Loucy (cell line): ENCODE measurements around the gene MINK1.

Experiments
- H2AFZ ChIP-seq: fragments of 200-600 bp; sonication (generic); 2 replicates; pipeline ENCODE4 v1.6.0; 2016; ENCODE audit warnings: antibody characterized with exemption, mild to moderate bottlenecking, low read length, moderate library complexity
- H3F3A ChIP-seq: fragments of 200-600 bp; 2 replicates; pipeline ENCODE4 v1.6.0; 2016; ENCODE audit warnings: antibody characterized with exemption, low read depth, mild to moderate bottlenecking
- H3K27me3 ChIP-seq: fragments of 200-600 bp; sonication (generic); 2 replicates; pipeline ENCODE4 v1.6.1; 2014; ENCODE audit warnings: low read length, mild to moderate bottlenecking; ENCODE audit not compliant: insufficient read depth, poor library complexity, severe bottlenecking
- H3K36me3 ChIP-seq: fragments of 200-600 bp; sonication (generic); 2 replicates; pipeline ENCODE4 v1.6.1; 2016; ENCODE audit warnings: low read length; ENCODE audit not compliant: insufficient read depth
- H3K4me1 ChIP-seq: fragments of 200-600 bp; sonication (generic); 2 replicates; pipeline ENCODE4 v1.5.1; 2014; ENCODE audit warnings: low read length, mild to moderate bottlenecking; ENCODE audit not compliant: insufficient read depth, poor library complexity, severe bottlenecking
- H3K4me2 ChIP-seq: fragments of 200-600 bp; sonication (generic); 2 replicates; pipeline ENCODE4 v1.6.0; 2014; ENCODE audit warnings: antibody characterized with exemption, low read length, low read depth, mild to moderate bottlenecking; ENCODE audit not compliant: poor library complexity, severe bottlenecking
- H3K4me3 ChIP-seq: fragments of 200-600 bp; sonication (generic); 2 replicates; pipeline ENCODE4 v1.5.1; 2014; ENCODE audit warnings: low read length, mild to moderate bottlenecking, mixed read lengths; ENCODE audit not compliant: poor library complexity, severe bottlenecking
- H3K79me2 ChIP-seq: fragments of 200-600 bp; sonication (generic); 2 replicates; pipeline ENCODE4 v1.6.1; 2014; ENCODE audit warnings: low read length; ENCODE audit not compliant: insufficient read depth
- H3K9ac ChIP-seq: fragments of 200-600 bp; sonication (generic); 2 replicates; pipeline ENCODE4 v1.6.0; 2014; ENCODE audit warnings: mild to moderate bottlenecking, low read depth, low read length, moderate library complexity; ENCODE audit not compliant: poor library complexity, severe bottlenecking
- H3K9me2 ChIP-seq: fragments of 200-600 bp; sonication (generic); replicated peaks from 2 replicates; pipeline ENCODE4 v1.6.1; 2016; ENCODE audit warnings: low read depth, low read length, mixed read lengths
- H3K9me3 ChIP-seq: fragments of 200-600 bp; sonication (generic); 2 replicates; pipeline ENCODE4 v1.6.1; 2014; ENCODE audit warnings: mild to moderate bottlenecking, antibody characterized with exemption, low read length, low read depth; ENCODE audit not compliant: insufficient read depth
- H4K20me1 ChIP-seq: fragments of 200-600 bp; sonication (generic); 2 replicates; pipeline ENCODE4 v1.6.0; 2014; ENCODE audit warnings: antibody characterized with exemption, low read length, mild to moderate bottlenecking; ENCODE audit not compliant: insufficient read depth, poor library complexity, severe bottlenecking
- CTCF ChIP-seq: fragments of 200-600 bp; sonication (generic); conservative IDR thresholded peaks from 2 replicates; pipeline ENCODE4 v1.5.1; 2014; ENCODE audit warnings: mild to moderate bottlenecking, antibody characterized with exemption, low read length
- EZH2phosphoT487 ChIP-seq: fragments of 200-600 bp; IDR thresholded peaks from 2 replicates; pipeline ENCODE4 v1.6.1; 2018; ENCODE audit warnings: antibody characterized with exemption, mild to moderate bottlenecking, moderate library complexity, borderline replicate concordance

MINK1 gene

DNA sequence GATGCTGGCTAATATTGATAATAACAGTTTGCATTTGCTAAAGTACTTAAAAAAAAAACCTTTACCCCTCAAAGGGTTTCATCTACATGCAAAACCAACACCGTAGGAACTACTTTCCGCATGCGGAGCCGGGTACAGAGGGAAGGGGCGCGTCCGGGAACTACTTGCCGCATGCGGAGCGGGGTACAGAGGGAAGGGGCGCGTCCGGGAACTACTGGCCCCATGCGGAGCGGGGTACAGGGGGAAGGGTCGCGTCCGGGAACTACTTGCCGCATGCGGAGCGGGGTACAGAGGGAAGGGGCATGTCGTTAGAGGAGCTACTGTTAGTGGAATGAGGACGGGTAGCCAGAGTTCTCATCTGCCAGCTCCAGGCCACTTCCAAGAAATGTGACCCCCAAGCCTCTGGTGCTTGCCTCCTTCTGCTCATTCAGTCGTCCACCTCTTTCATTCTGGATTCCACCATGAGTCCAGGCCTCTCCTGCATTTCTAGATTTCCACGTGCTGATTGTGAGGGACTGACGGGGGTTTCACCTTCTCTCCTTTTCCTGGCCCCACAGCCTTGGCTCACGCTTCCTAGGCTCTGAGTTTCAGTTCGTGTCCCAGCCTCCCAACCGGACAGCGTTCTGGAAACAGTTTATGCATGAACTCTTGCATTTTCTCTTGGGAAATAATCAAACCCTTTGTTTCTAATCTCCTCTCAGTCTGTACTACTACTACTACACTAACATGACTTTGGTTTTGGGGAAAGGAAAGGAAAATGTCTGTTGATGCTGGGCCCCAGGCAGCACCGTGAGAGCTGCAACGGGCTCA, 26.9 kb downstream of the MINK1 start:
- no peaks in the 10 kb centered on the region for H3K9me3 ChIP-seq
- H3K79me2 ChIP-seq: no peaks in the 10 kb centered on the region
- H3F3A ChIP-seq: no peaks in the 10 kb centered on the region
- peaks cover 3% of the 10 kb centered on the region; the same call in 1 of the 2 replicates for H3K36me3 ChIP-seq
- no peak overlapping the region for H3K4me2 ChIP-seq
- no peak overlapping the region for H3K4me3 ChIP-seq
- H2AFZ ChIP-seq: no peak overlapping the region
- TF ChIP-seq CTCF: no peak
- TF ChIP-seq EZH2phosphoT487: no peak
- peaks cover 5% of the 10 kb centered on the region for H3K4me1 ChIP-seq
- H3K27me3 ChIP-seq: no peaks in the 10 kb centered on the region
- peaks cover 6% of the 10 kb centered on the region for H4K20me1 ChIP-seq
- H3K9me2 ChIP-seq: no peaks in the 10 kb centered on the region
- H3K9ac ChIP-seq: no peak overlapping the region

DNA sequence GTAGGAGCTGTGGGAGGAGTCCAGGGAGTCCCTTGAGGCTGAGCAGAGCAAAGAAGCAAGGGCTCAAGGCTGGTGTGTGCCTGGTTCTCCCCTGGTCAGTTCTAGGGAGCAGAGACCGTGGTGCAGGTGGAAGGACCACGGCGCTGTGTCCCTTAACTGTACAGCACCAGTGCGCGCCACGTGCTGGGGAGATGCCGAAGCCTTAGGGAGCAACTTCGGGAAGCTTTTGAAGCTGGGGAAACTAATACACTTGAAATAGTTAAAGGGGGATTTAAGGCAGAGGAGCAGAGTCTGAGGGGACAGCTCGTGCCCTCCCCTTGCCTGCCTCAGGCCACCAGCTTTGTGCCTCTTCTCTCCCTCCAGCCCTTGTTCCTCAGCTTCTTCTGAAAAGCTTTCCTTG, 27.5 kb downstream of the MINK1 start:
- Histone ChIP-seq H3K36me3 (peaks cover 3% of the 10 kb centered on the region; the same call in 1 of the 2 replicates), H3K9ac (no peak overlapping the region), H3K4me1 (peaks cover 5% of the 10 kb centered on the region), H3K79me2 (no peaks in the 10 kb centered on the region), H3K4me3 (no peak overlapping the region), H3K27me3 (no peaks in the 10 kb centered on the region), H3K4me2 (no peak overlapping the region), H2AFZ (no peak overlapping the region), H3K9me3 (no peaks in the 10 kb centered on the region), H3F3A (no peaks in the 10 kb centered on the region), H3K9me2 (no peaks in the 10 kb centered on the region), H4K20me1 (peaks cover 6% of the 10 kb centered on the region)
- TF ChIP-seq EZH2phosphoT487: no peak
- no peak for TF ChIP-seq CTCF

DNA sequence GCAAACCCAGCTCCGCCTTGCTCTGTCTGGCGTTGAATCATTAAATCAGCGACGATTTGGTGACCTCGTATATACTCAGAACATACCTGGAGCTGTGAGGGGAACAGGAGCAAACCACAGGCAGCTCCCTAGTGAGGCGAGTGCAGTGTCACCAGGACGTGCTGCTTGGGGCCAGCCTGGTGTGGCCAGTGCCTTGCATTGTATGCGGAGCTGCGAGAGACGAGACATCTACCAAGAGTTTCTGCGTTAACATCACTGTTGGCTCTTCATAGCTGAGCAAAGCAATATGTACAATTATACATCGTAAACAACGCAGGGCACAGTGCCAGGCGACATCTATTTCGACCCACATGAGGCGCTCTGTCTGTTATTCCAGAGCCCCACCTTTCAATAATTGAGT, 27.9 kb downstream of the MINK1 start:
- Histone ChIP-seq H4K20me1 (peaks cover 6% of the 10 kb centered on the region), H3K9me2 (no peaks in the 10 kb centered on the region), H2AFZ (no peak overlapping the region), H3K4me2 (no peak overlapping the region), H3K79me2 (no peaks in the 10 kb centered on the region), H3K9ac (no peak overlapping the region), H3K4me3 (no peak overlapping the region), H3K27me3 (no peaks in the 10 kb centered on the region), H3K4me1 (peaks cover 5% of the 10 kb centered on the region), H3K9me3 (no peaks in the 10 kb centered on the region), H3K36me3 (peaks cover 3% of the 10 kb centered on the region; the same call in 1 of the 2 replicates), H3F3A (no peaks in the 10 kb centered on the region)
- TF ChIP-seq CTCF: no peak
- TF ChIP-seq EZH2phosphoT487: no peak
